Measurements from ENCODE around the gene WDR3.
"Not testable (repeated sequence)": the region's sequence is repeated elsewhere in the genome, so short reads cannot be mapped to it uniquely, and the experiment has no call there.

WDR3 gene

GRCh38 chr1:117905019-117905418, 24.5 kb upstream of the WDR3 start:
- peaks cover 31% of the 10 kb centered on the region for H3K36me3 ChIP-seq (ENCODE audit: insufficient read depth, low read length)
- no peaks in the 10 kb centered on the region for H3K4me1 ChIP-seq (ENCODE audit: control insufficient read depth, insufficient read depth, low read length)
- H3K9ac ChIP-seq (ENCODE audit: low read depth, low read length): no peak overlapping the region
- H3K4me3 ChIP-seq (ENCODE audit: low read length): no peak overlapping the region
- no peak overlapping the region for H3K4me2 ChIP-seq (ENCODE audit: low read length)
- no peaks in the 10 kb centered on the region for H3K27me3 ChIP-seq (ENCODE audit: control insufficient read depth, insufficient read depth, low read length)
- H3K9me3 ChIP-seq (replicated peaks; ENCODE audit: low read length): no peaks in the 10 kb centered on the region

- Histone ChIP-seq H3K4me3 (ENCODE audit: low read length) (no peak overlapping the region), H3K9me3 (replicated peaks; ENCODE audit: low read length) (no peaks in the 10 kb centered on the region), H3K4me2 (ENCODE audit: low read length) (no peak overlapping the region), H3K36me3 (ENCODE audit: insufficient read depth, low read length) (peaks cover 40% of the 10 kb centered on the region), H3K9ac (ENCODE audit: low read depth, low read length) (no peak overlapping the region), H3K27me3 (ENCODE audit: control insufficient read depth, insufficient read depth, low read length) (no peaks in the 10 kb centered on the region), H3K4me1 (ENCODE audit: control insufficient read depth, insufficient read depth, low read length) (no peaks in the 10 kb centered on the region)
Measured at GRCh38 chr1:117911051-117911450, 18.5 kb upstream of the WDR3 start.

- no peak overlapping the region for H3K4me2 ChIP-seq (ENCODE audit: low read length)
- H3K4me3 ChIP-seq (ENCODE audit: low read length): no peak overlapping the region
- H3K27me3 ChIP-seq (ENCODE audit: control insufficient read depth, insufficient read depth, low read length): no peaks in the 10 kb centered on the region
- H3K36me3 ChIP-seq (ENCODE audit: insufficient read depth, low read length): peaks cover 9% of the 10 kb centered on the region
- no peaks in the 10 kb centered on the region for H3K9me3 ChIP-seq (replicated peaks; ENCODE audit: low read length)
- H3K9ac ChIP-seq (ENCODE audit: low read depth, low read length): no peak overlapping the region
- H3K4me1 ChIP-seq (ENCODE audit: control insufficient read depth, insufficient read depth, low read length): no peaks in the 10 kb centered on the region
Measured at GRCh38 chr1:117919376-117919775, 10.2 kb upstream of the WDR3 start.

- H3K27me3 ChIP-seq (ENCODE audit: control insufficient read depth, insufficient read depth, low read length): no peaks in the 10 kb centered on the region
- no peaks in the 10 kb centered on the region for H3K36me3 ChIP-seq (ENCODE audit: insufficient read depth, low read length)
- no peaks in the 10 kb centered on the region for H3K4me1 ChIP-seq (ENCODE audit: control insufficient read depth, insufficient read depth, low read length)
- no peak overlapping the region for H3K9ac ChIP-seq (ENCODE audit: low read depth, low read length)
- no peak overlapping the region for H3K4me2 ChIP-seq (ENCODE audit: low read length)
- no peak overlapping the region for H3K4me3 ChIP-seq (ENCODE audit: low read length)
- H3K9me3 ChIP-seq (replicated peaks; ENCODE audit: low read length): no peaks in the 10 kb centered on the region
Measured at GRCh38 chr1:117921991-117922390, 7.5 kb upstream of the WDR3 start.

GRCh38 chr1:117922717-117923116, 6.8 kb upstream of the WDR3 start:
- H3K36me3 ChIP-seq (ENCODE audit: insufficient read depth, low read length); H3K4me1 ChIP-seq (ENCODE audit: control insufficient read depth, insufficient read depth, low read length); H3K9me3 ChIP-seq (replicated peaks; ENCODE audit: low read length); H3K4me2 ChIP-seq (ENCODE audit: low read length); H3K4me3 ChIP-seq (ENCODE audit: low read length); H3K9ac ChIP-seq (ENCODE audit: low read depth, low read length); H3K27me3 ChIP-seq (ENCODE audit: control insufficient read depth, insufficient read depth, low read length): not testable (repeated sequence)

GRCh38 chr1:117925981-117926380, 3.6 kb upstream of the WDR3 start:
- no peak overlapping the region for H3K4me2 ChIP-seq (ENCODE audit: low read length)
- peaks cover 12% of the 10 kb centered on the region for H3K4me1 ChIP-seq (ENCODE audit: control insufficient read depth, insufficient read depth, low read length)
- H3K27me3 ChIP-seq (ENCODE audit: control insufficient read depth, insufficient read depth, low read length): no peaks in the 10 kb centered on the region
- no peaks in the 10 kb centered on the region for H3K9me3 ChIP-seq (replicated peaks; ENCODE audit: low read length)
- no peak overlapping the region for H3K9ac ChIP-seq (ENCODE audit: low read depth, low read length)
- no peak overlapping the region for H3K4me3 ChIP-seq (ENCODE audit: low read length)
- no peaks in the 10 kb centered on the region for H3K36me3 ChIP-seq (ENCODE audit: insufficient read depth, low read length)

GRCh38 chr1:117928881-117929342, 627 bp upstream of the WDR3 start:
- Histone ChIP-seq H3K4me1 (ENCODE audit: control insufficient read depth, insufficient read depth, low read length) (peaks cover 25% of the 10 kb centered on the region), H3K36me3 (ENCODE audit: insufficient read depth, low read length) (peaks cover 3% of the 10 kb centered on the region), H3K4me2 (ENCODE audit: low read length) (peak overlapping the region; percentile 83), H3K9me3 (replicated peaks; ENCODE audit: low read length) (no peaks in the 10 kb centered on the region), H3K9ac (ENCODE audit: low read depth, low read length) (peak overlapping the region; percentile 87), H3K4me3 (ENCODE audit: low read length) (peak overlapping the region; percentile 94), H3K27me3 (ENCODE audit: control insufficient read depth, insufficient read depth, low read length) (no peaks in the 10 kb centered on the region)

- peak overlapping the region; percentile 87 for H3K9ac ChIP-seq (ENCODE audit: low read depth, low read length)
- peak overlapping the region; percentile 91 for H3K4me2 ChIP-seq (ENCODE audit: low read length)
- H3K4me1 ChIP-seq (ENCODE audit: control insufficient read depth, insufficient read depth, low read length): peaks cover 25% of the 10 kb centered on the region
- H3K27me3 ChIP-seq (ENCODE audit: control insufficient read depth, insufficient read depth, low read length): no peaks in the 10 kb centered on the region
- peaks cover 8% of the 10 kb centered on the region for H3K36me3 ChIP-seq (ENCODE audit: insufficient read depth, low read length)
- peak overlapping the region; percentile 94 for H3K4me3 ChIP-seq (ENCODE audit: low read length)
- no peaks in the 10 kb centered on the region for H3K9me3 ChIP-seq (replicated peaks; ENCODE audit: low read length)
Measured at GRCh38 chr1:117930173-117930447, 571 bp downstream of the WDR3 start.

- Histone ChIP-seq H3K27me3 (ENCODE audit: control insufficient read depth, insufficient read depth, low read length) (no peaks in the 10 kb centered on the region), H3K4me1 (ENCODE audit: control insufficient read depth, insufficient read depth, low read length) (peaks cover 25% of the 10 kb centered on the region), H3K4me3 (ENCODE audit: low read length) (peak overlapping the region; percentile 94), H3K4me2 (ENCODE audit: low read length) (peak overlapping the region; percentile 91), H3K9ac (ENCODE audit: low read depth, low read length) (peak overlapping the region; percentile 87), H3K36me3 (ENCODE audit: insufficient read depth, low read length) (peaks cover 8% of the 10 kb centered on the region), H3K9me3 (replicated peaks; ENCODE audit: low read length) (no peaks in the 10 kb centered on the region)
Measured at GRCh38 chr1:117930484-117930883, 945 bp downstream of the WDR3 start.

GRCh38 chr1:117932576-117932975, 3.0 kb downstream of the WDR3 start:
- peaks cover 25% of the 10 kb centered on the region for H3K4me1 ChIP-seq (ENCODE audit: control insufficient read depth, insufficient read depth, low read length)
- H3K9ac ChIP-seq (ENCODE audit: low read depth, low read length): no peak overlapping the region
- no peaks in the 10 kb centered on the region for H3K9me3 ChIP-seq (replicated peaks; ENCODE audit: low read length)
- H3K4me2 ChIP-seq (ENCODE audit: low read length): no peak overlapping the region
- H3K27me3 ChIP-seq (ENCODE audit: control insufficient read depth, insufficient read depth, low read length): no peaks in the 10 kb centered on the region
- H3K4me3 ChIP-seq (ENCODE audit: low read length): no peak overlapping the region
- peaks cover 19% of the 10 kb centered on the region for H3K36me3 ChIP-seq (ENCODE audit: insufficient read depth, low read length)

GRCh38 chr1:117933769-117934168, 4.2 kb downstream of the WDR3 start:
- no peak overlapping the region for H3K4me2 ChIP-seq (ENCODE audit: low read length)
- no peaks in the 10 kb centered on the region for H3K9me3 ChIP-seq (replicated peaks; ENCODE audit: low read length)
- H3K9ac ChIP-seq (ENCODE audit: low read depth, low read length): no peak overlapping the region
- H3K36me3 ChIP-seq (ENCODE audit: insufficient read depth, low read length): peaks cover 30% of the 10 kb centered on the region
- H3K4me3 ChIP-seq (ENCODE audit: low read length): no peak overlapping the region
- H3K27me3 ChIP-seq (ENCODE audit: control insufficient read depth, insufficient read depth, low read length): no peaks in the 10 kb centered on the region
- H3K4me1 ChIP-seq (ENCODE audit: control insufficient read depth, insufficient read depth, low read length): peaks cover 18% of the 10 kb centered on the region

GRCh38 chr1:117942293-117942692, 12.8 kb downstream of the WDR3 start:
- no peak overlapping the region for H3K4me2 ChIP-seq (ENCODE audit: low read length)
- H3K4me1 ChIP-seq (ENCODE audit: control insufficient read depth, insufficient read depth, low read length): no peaks in the 10 kb centered on the region
- H3K9me3 ChIP-seq (replicated peaks; ENCODE audit: low read length): no peaks in the 10 kb centered on the region
- no peaks in the 10 kb centered on the region for H3K27me3 ChIP-seq (ENCODE audit: control insufficient read depth, insufficient read depth, low read length)
- no peak overlapping the region for H3K4me3 ChIP-seq (ENCODE audit: low read length)
- H3K9ac ChIP-seq (ENCODE audit: low read depth, low read length): no peak overlapping the region
- peaks cover 88% of the 10 kb centered on the region for H3K36me3 ChIP-seq (ENCODE audit: insufficient read depth, low read length)

Data from skeletal muscle satellite cell (primary cell).